ENCODE results near the gene CHRNA3.

Gene CHRNA3

DNA sequence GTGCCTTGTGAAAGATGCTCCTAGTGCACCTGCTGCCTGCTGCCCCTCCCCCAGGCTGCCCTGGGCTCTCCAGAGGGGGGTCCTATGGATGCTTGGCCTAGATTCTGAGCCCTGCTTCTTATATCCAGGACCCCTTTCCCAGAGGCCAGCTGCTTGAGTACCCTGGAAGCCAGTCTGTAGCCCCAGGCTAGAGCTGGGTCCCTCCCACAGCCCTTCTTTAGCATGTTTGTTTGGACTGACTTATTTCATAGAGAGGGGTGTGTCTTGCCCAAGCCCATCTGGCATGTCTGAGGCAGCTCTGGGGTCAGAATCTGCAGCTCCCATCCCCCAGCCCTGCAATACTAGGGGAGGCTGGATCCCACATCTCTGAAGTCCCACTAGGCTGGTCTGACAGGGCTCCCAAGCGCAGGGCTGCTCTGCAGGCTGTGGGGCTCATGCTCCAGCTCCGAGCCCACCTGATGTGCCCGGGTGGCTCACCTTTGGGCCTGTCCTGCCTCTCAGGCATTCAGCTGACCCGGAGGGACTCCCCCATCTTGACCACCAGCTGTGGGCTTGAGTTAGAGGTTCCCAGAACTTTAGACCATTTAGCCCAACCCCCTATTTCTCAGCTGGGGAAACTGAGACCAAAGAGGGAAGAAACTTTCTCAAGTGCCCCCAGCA lies 17.1 kb upstream of the CHRNA3 start:
- TF ChIP-seq, protein P1, sequence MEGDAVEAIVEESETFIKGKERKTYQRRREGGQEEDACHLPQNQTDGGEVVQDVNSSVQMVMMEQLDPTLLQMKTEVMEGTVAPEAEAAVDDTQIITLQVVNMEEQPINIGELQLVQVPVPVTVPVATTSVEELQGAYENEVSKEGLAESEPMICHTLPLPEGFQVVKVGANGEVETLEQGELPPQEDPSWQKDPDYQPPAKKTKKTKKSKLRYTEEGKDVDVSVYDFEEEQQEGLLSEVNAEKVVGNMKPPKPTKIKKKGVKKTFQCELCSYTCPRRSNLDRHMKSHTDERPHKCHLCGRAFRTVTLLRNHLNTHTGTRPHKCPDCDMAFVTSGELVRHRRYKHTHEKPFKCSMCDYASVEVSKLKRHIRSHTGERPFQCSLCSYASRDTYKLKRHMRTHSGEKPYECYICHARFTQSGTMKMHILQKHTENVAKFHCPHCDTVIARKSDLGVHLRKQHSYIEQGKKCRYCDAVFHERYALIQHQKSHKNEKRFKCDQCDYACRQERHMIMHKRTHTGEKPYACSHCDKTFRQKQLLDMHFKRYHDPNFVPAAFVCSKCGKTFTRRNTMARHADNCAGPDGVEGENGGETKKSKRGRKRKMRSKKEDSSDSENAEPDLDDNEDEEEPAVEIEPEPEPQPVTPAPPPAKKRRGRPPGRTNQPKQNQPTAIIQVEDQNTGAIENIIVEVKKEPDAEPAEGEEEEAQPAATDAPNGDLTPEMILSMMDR (IDR thresholded peaks at IDR 0.05; ENCODE audit: low read depth, low read length, missing control alignments), result no peak
- no peak for DNase-seq (ENCODE audit: extremely low read depth, low read depth)
- H3K4me3 ChIP-seq (replicated peaks; ENCODE audit: low read depth, low read length), result no peak overlapping the region

DNA sequence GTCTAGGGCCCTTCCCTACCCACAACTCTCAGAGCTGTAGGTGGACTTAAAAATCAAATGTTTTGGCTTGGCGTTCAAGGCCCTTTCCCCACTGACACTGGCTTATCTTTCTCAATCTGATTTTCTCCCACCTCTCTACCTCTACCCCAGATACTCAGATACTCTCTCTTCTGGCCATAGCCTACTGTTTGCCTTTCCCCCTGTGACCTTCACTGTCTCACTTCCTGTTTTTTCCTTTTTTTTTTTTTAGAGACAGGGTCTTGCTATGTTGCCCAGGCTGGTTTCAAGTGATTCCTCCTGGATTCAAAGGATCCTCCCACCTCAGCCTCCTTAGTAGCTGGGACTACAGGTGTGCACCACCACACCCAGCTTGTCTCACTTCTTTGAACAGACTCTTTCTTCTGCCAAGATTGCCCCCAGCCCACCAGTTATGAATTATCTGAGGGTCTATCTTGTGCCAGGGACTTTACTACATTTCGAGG lies 15.6 kb upstream of the CHRNA3 start:
- DNase-seq (ENCODE audit: extremely low read depth, low read depth), result no peak
- TF ChIP-seq, protein P1 (IDR thresholded peaks at IDR 0.05; ENCODE audit: low read depth, low read length, missing control alignments), result no peak

DNA sequence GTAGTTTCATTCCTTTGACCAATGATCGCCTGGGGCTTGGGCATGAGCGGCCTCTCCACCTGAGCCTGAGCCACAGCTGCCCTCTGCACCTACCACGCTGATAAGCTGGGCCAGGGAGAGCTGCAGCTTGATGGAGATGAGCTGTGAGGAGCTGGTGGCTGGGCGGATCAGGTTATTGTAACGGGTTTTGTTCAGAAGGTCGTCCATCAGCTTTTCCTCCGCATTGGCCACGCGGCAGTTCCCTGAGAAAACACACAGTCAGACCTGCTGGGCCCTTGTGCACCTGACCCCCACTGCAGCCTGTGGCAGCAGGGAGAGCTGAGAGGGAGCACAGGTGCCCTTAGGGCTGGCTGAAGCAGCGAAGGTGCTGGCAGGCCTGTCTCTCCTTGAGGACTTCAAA lies 14.6 kb upstream of the CHRNA3 start:
- H3K4me3 ChIP-seq (replicated peaks; ENCODE audit: low read depth, low read length), result no peak overlapping the region
- no peak for DNase-seq (ENCODE audit: extremely low read depth, low read depth)
- TF ChIP-seq, protein P1 (IDR thresholded peaks at IDR 0.05; ENCODE audit: low read depth, low read length, missing control alignments), result no peak

More for the DNA sequence above, 15.6 kb upstream of the CHRNA3 start:
- no peak overlapping the region for H3K4me3 ChIP-seq (replicated peaks; ENCODE audit: low read depth, low read length)

DNA sequence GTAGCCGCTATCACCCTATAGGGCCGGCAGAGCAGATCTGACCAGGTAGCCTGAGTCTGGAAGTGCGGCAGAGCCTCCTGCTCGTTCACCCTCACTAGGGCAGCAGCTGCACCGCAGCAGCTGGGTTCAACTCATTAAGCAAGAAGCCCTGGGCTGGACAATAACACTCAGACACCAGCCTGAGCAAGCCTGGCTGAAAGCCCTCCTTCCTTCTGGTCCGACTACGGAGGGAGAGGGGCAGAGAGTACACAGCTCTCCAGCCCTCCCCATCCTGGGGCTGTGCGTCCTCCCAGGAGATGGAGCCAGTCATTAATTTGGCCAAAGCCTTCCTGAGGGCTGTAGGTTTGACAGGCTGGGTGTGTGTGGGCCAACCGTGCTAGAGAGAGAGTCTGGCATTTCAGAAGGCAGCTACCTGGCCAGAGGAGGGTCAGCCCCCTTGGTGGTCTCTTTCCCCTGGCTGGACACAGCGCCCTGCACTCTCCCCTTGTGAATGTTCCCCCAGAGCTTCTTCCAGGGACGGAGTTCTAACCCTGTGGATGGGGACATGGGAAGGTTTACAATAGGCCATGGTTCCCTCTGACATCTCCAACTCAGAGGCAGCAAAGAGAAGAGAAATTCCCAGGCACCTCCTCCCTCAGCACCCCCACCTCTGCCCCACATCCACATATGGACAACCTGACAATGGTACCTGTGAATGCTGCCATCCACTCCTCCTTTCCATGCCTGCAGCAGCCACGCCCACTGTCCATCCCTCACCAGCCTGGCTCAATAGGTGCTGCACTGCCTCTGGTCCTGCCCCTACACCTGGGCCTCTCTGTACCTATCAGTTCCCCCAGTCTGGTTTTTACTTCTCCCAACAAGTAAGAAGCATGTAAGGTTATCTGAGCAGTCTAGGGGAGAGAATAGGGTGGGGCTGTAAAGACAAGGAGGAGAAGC lies 13.7 kb upstream of the CHRNA3 start:
- TF ChIP-seq, protein P1 (IDR thresholded peaks at IDR 0.05; ENCODE audit: low read depth, low read length, missing control alignments), result no peak
- no peak overlapping the region for H3K4me3 ChIP-seq (replicated peaks; ENCODE audit: low read depth, low read length)
- DNase-seq (ENCODE audit: extremely low read depth, low read depth), result no peak

DNA sequence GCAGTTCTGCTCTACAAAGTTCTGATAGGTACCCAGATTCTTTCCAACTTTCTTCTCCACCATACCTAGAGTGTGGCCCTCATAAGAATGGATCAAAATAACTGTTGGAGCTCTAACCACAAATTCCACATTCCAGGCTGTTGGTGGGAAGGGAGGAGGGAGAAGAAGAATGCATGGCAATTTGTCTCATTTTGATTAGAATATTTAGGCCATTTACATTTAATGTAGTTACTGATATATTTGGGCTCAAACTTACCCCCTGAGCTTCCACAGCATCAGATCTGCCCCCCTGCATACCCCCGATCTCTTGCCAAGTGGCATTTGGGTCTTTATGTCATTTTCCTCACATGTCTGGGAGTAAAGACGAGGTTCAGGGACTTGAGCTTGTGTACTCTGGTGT lies 12.6 kb upstream of the CHRNA3 start:
- no peak overlapping the region for H3K4me3 ChIP-seq (replicated peaks; ENCODE audit: low read depth, low read length)
- DNase-seq (ENCODE audit: extremely low read depth, low read depth), result no peak
- TF ChIP-seq, protein P1 (IDR thresholded peaks at IDR 0.05; ENCODE audit: low read depth, low read length, missing control alignments), result no peak

DNA sequence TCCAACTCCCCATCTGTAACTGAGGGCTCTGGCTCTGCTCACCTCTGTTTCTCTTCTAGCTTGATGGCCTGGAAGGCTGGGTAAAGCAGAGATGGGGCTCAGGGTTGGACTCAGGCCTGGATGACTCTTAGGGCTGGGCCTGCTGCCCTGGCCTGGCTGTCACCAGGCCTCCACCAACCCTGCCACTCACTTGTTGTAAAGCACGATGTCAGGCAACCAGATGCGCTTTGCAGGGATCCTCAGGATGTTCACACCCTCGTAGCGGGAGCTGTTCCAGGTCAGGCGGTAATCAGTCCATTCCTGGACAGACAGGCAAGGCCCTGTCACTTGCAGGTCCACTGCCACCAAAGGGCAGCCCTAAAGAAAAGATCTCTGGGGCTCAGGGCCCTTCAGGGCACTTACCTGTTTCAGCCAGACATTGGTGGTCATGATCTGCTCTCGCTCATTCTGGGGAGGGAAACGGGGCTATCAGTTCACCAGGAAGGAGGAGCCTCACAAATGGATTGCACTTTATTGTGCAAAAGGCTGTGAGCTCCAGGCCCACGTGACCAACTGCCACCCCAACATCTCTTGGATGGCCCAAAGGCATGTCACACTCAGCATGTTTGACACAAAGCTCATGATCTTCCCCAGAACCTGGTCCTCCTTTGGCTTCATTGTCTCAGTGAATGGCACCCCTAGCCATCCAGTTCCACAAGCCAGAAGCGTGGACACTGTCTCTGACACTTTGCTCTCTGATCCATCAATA lies 10.3 kb upstream of the CHRNA3 start:
- H3K4me3 ChIP-seq (replicated peaks; ENCODE audit: low read depth, low read length), result no peak overlapping the region
- no peak for DNase-seq (ENCODE audit: extremely low read depth, low read depth)
- TF ChIP-seq, protein P1 (IDR thresholded peaks at IDR 0.05; ENCODE audit: low read depth, low read length, missing control alignments), result no peak
